ENCODE results near the gene KLHDC8A. TPM values are rescaled to one million over a fixed set of nuclear protein-coding genes. Genes with fewer than 3 reads are reported as not detected.

Gene KLHDC8A
- total RNA-seq, 1 donor from 2014 or later = 0.78 TPM

DNA sequence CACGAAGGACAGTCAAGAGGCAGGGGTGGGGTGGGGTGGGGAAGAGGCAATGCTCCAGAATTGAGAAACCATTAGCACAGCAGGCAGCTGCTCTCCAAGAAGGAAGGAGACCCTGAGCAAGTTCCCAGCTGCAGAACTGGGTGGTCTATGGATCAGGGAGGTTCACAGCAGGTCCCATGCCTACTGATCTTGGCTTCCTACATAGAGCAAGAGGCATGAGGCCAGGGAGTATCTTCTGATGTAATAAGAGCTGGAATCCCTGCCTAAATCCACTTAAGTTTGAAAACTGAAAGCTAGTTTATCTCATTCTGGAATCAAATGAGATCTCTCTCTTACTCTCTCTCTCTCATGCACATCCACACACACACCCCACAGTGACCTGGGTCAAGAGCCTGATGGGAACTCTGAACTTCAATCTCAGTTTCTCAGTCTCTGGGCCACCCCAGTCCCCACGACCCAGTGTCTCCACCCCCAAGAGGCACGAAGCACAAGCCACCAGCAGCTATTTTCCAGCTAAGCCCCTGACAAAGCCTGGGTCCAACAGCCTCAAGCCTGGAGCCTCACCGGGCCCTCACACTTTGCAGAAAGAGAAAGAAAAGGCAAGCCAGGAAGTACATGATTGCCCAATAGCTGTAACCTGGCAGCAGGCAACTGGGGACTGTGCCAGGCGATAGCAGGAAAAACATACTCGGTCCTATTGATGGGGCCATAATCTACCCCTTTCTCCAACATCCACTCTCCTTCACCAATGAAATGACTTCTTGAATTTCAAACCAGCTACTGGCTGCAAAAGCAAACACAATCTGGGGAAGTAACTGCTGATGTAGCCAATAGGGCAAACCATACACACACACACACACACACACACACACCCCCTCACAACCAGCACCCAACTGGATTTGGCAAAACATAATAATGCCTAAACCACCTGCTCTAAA, 37.4 kb downstream of the KLHDC8A start:
- peak overlapping the region; percentile 92 for H3K4me3 ChIP-seq
- H3K4me1 ChIP-seq = peaks cover 60% of the 10 kb centered on the region
- no peaks in the 10 kb centered on the region for H3K9me3 ChIP-seq
- DNase-seq (peak; percentile 83), ATAC-seq (peak; percentile 54)
- intact Hi-C loops (cut with DNase I) = no loop called here
- TF ChIP-seq, protein P1, sequence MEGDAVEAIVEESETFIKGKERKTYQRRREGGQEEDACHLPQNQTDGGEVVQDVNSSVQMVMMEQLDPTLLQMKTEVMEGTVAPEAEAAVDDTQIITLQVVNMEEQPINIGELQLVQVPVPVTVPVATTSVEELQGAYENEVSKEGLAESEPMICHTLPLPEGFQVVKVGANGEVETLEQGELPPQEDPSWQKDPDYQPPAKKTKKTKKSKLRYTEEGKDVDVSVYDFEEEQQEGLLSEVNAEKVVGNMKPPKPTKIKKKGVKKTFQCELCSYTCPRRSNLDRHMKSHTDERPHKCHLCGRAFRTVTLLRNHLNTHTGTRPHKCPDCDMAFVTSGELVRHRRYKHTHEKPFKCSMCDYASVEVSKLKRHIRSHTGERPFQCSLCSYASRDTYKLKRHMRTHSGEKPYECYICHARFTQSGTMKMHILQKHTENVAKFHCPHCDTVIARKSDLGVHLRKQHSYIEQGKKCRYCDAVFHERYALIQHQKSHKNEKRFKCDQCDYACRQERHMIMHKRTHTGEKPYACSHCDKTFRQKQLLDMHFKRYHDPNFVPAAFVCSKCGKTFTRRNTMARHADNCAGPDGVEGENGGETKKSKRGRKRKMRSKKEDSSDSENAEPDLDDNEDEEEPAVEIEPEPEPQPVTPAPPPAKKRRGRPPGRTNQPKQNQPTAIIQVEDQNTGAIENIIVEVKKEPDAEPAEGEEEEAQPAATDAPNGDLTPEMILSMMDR (IDR thresholded peaks at IDR 0.05) = no peak
- H3K36me3 ChIP-seq = no peaks in the 10 kb centered on the region
- H3K27me3 ChIP-seq = no peaks in the 10 kb centered on the region
- peak overlapping the region; percentile 92 for H3K27ac ChIP-seq

DNA sequence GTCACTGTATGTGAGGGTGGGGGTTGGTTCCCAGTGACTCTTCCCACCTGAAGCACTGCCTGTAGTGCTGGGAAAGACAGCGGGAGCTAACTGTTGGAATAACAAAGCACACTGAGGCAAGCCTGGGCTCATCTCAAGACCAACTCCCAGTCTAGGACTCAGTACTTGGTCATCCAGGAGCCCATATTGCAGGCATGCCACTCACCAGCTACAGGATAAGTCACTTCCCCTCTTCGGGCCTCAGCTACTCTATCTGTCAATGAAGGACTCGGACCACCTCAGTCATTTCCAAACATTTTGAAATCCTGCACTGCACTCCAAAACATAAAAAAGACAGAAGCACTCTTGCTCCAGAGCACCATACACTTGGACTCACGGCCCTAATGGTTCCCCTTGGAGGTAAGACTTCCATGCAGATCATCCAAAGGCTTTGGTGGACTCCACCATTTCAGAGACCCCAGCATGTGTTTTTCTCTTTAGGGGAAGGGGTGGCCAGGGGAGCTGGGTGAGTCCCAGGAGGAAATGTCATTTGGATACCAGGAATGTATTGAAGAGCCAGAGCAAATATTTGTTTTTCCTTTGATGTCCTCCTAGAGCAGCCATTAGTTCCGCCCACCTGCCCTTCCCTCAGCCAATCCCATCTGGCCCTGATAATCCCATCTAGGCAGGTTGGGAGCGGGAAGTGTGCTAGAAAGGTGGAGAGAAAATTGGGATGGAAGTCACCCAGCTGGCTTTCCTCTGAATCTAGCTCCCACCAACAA, 38.3 kb downstream of the KLHDC8A start:
- H3K36me3 ChIP-seq = no peaks in the 10 kb centered on the region
- DNase-seq (no peak), ATAC-seq (no peak)
- H3K27ac ChIP-seq = peak overlapping the region; percentile 71
- H3K27me3 ChIP-seq = no peaks in the 10 kb centered on the region
- peak overlapping the region; percentile 37 for H3K4me3 ChIP-seq
- peaks cover 69% of the 10 kb centered on the region for H3K4me1 ChIP-seq
- H3K9me3 ChIP-seq = no peaks in the 10 kb centered on the region
- TF ChIP-seq, protein P1 (IDR thresholded peaks at IDR 0.05) = no peak
- intact Hi-C loops (cut with DNase I) = no loop called here

DNA sequence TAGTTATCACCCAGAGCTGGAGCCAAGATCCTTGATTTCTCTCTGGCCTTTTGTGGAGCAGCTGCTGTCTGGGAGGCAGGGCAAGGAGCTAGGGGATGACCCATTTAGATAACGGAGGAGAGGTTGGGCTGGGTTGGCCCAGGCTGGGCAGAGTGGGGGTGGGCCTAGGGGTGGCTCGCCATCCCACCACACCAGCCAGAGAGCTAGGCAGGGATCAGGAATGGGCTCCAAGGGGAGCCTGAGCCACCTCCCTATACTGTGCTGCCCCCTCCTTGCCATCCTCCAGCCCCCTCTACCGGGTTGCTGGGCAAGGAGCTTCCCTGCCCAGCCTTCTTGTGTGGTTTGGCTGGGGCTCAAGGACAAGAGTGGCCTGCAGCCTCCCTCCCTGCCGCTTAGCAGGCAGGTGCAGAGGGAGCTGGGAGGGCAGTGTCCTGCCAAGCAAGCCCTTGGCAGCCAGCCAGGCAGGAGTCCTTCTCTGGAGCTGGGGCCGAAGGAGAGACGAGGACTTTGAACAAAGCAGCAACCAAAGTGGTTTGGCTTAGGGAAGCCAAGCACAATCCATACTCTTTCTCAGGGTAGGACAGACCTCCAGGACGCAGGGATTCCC, 39.3 kb downstream of the KLHDC8A start:
- TF ChIP-seq, protein P1 (IDR thresholded peaks at IDR 0.05) = no peak
- intact Hi-C loops (cut with DNase I) = no loop called here
- Histone ChIP-seq H3K4me3 (no peak overlapping the region), H3K27me3 (no peaks in the 10 kb centered on the region), H3K36me3 (no peaks in the 10 kb centered on the region), H3K27ac (peak overlapping the region; percentile 71), H3K4me1 (peaks cover 78% of the 10 kb centered on the region), H3K9me3 (no peaks in the 10 kb centered on the region)
- ATAC-seq (peak; percentile 62), DNase-seq (peak; percentile 96)

DNA sequence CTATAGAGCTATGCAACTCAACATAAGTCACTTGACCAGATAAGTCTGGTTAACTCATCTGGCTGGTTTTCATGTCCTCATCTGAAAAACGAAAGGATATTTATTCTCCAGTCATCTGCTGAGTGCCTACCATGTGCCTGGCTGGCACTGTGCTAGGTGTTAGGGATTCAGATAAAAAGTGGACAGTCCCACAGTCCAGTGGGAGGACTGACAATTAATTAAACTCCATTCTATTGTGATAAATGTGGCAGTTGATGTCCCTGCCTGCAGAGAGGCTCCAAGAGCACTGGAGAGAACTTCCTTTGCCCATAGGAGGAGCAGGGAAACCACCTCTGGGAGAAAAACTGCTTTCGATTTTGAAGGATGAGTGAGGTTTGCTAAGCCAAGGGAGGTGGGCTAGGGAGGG, 40.6 kb downstream of the KLHDC8A start:
- peaks cover 6% of the 10 kb centered on the region for H3K36me3 ChIP-seq
- no peaks in the 10 kb centered on the region for H3K9me3 ChIP-seq
- TF ChIP-seq, protein P1 (IDR thresholded peaks at IDR 0.05) = no peak
- no peak for ATAC-seq
- H3K27me3 ChIP-seq = no peaks in the 10 kb centered on the region
- intact Hi-C loops (cut with DNase I) = no loop called here
- DNase-seq = no peak
- H3K4me1 ChIP-seq = peaks cover 74% of the 10 kb centered on the region
- H3K27ac ChIP-seq = peak overlapping the region; percentile 3
- no peak overlapping the region for H3K4me3 ChIP-seq

DNA sequence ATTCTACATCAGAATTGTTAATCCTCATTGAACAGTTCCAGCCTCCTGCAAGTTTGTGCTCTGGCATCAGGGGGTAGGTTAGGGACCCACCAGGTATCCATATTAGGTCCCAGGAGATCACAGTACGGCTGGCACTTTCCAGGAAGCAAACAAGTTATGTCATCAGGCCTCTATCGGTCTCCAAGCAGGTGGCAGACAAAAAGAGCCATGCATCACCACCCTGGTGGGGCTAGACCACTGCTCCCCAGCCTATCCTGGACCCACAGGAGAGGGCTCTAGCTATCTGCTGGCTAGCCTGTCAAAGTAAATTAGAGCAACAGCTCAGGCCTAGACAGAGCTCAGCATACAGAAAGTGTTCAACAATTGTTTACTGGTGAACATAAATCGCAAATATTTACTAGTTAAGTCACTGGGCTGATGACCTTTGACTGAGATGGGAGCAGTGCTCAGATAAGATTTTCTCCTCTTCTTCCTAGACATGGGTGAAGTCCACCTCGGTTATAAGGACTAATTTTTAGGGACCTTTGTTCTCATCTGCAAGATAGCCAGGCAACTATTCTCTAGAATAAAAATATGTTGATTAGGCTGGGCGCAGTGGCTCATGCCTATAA, 41.6 kb downstream of the KLHDC8A start:
- Histone ChIP-seq H3K36me3 (peaks cover 17% of the 10 kb centered on the region), H3K4me3 (no peak overlapping the region), H3K4me1 (peaks cover 74% of the 10 kb centered on the region), H3K27me3 (no peaks in the 10 kb centered on the region), H3K9me3 (no peaks in the 10 kb centered on the region), H3K27ac (peak overlapping the region; percentile 3)
- no peak for DNase-seq
- intact Hi-C loops (cut with DNase I) = no loop called here
- ATAC-seq = no peak
- TF ChIP-seq, protein P1 (IDR thresholded peaks at IDR 0.05) = no peak
